ENCODE results near the gene POLR3E.

DNA sequence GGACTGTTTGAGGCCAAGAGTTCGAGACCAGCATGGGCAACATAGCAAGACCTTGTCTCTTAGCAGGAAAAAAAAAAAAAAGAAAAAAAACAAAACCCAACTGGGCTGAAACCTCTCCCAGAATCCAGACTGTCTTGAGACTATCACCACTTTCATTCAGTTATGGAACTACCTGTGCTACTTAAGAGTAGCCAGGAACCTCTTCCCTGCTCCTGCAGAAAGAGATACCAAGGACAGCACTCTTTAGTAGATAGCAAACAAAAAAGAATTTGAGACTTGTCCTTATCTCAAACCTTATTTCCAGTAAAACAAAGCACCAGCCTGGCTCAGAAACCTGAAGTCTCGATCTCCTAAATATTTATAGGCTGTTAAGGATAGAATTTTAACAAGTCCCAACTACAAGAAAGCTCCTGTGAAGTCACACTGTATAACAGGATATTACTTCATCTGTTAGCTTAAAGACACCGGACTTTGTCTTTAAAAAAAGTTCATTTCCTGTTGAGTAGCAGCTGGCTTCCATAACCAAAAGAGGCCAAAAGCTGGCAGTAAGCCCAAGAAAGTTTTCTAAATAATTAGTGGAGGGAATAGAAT, 72.1 kb downstream of the POLR3E start:
- TF ChIP-seq CTCF (IDR thresholded peaks at IDR 0.05; ENCODE audit: low read depth, low read length, poor library complexity, severe bottlenecking): no peak
- TF ChIP-seq EZH2phosphoT487 (IDR thresholded peaks at IDR 0.05; ENCODE audit: borderline replicate concordance, low read length): no peak

Measured in DOHH2 (cell line).